Tibial nerve (tissue), 4 donors: ENCODE results near the gene GNB1L. TPM values are rescaled to one million over a fixed set of nuclear protein-coding genes. Genes with fewer than 3 reads are reported as not detected.

ENCODE experiments used
- DNase-seq, 2 donors: peaks; one replicate each; pipeline ENCODE4 v3.0.0-alpha.2; 2019; ENCODE audit warnings: low spot score in 2 of 2
- H3K27ac ChIP-seq, 4 donors: fragments of 200-600 bp; sonication (generic) in 3 of 4; one replicate each; pipeline ENCODE4 v1.5.1; 2017 to 2019; ENCODE audit warnings: mild to moderate bottlenecking in 1 of 4
- H3K27me3 ChIP-seq, 2 donors: fragments of 200-600 bp; sonication (generic) in 1 of 2; one replicate each; pipeline versions ENCODE4 v1.5.1 to v1.6.0; 2017 to 2019
- H3K36me3 ChIP-seq, 3 donors: fragments of 200-600 bp; sonication (generic); one replicate each; pipeline ENCODE4 v1.5.1; 2018 to 2019
- H3K4me1 ChIP-seq, 4 donors: fragments of 200-600 bp; sonication (generic) in 3 of 4; one replicate each; pipeline ENCODE4 v1.5.1; 2017 to 2019
- H3K4me3 ChIP-seq, 4 donors: fragments of 200-600 bp; sonication (generic) in 3 of 4; one replicate each; pipeline ENCODE4 v1.5.1; 2017 to 2019; ENCODE audit warnings: mild to moderate bottlenecking in 1 of 4, moderate library complexity in 1 of 4
- H3K9me3 ChIP-seq, 4 donors: fragments of 200-600 bp; sonication (generic) in 3 of 4; one replicate each; pipeline ENCODE4 v1.5.1; 2017 to 2019
- EP300 ChIP-seq, 2 donors: sonication (generic); formaldehyde crosslinking; IDR thresholded peaks; one replicate each; pipeline ENCODE4 v1.6.1; 2017; ENCODE audit warnings: antibody characterized with exemption in 2 of 2, mild to moderate bottlenecking in 1 of 2
- POLR2A ChIP-seq, 2 donors: fragments of 450-650 bp; IDR thresholded peaks; one replicate each; pipeline ENCODE4 v1.6.1; 2017; ENCODE audit warnings: antibody characterized with exemption in 2 of 2, mild to moderate bottlenecking in 2 of 2, moderate library complexity in 2 of 2
- WGBS, 2 donors: methylation state at CpG; one replicate each; pipeline ENCODE4 v1.1.5; 2018; 5-methylcytosine and 5-hydroxymethylcytosine counted together
- total RNA-seq, 4 donors: library from RNA; depleted of rRNA; stranded (reverse); fragments of >200 nt; gene quantifications; one replicate each; pipeline ENCODE4 v1.1.0, GENCODE V29; 2016
- TF ChIP-seq, protein P1 (sequence below), 5 experiments: fragments of 200-600 bp in 3 of 5; fragments of 450-650 bp in 2 of 5; sonication (generic) in 3 of 5; IDR thresholded peaks; one replicate each; pipeline ENCODE4 v1.5.1; 2016 to 2019; ENCODE audit warnings: antibody characterized with exemption in 5 of 5, mild to moderate bottlenecking in 3 of 5, moderate library complexity in 2 of 5

The GNB1L gene
- total RNA-seq, 4 donors from 2014 or later: 2.9 to 8.1 (median 6.3) TPM

DNA sequence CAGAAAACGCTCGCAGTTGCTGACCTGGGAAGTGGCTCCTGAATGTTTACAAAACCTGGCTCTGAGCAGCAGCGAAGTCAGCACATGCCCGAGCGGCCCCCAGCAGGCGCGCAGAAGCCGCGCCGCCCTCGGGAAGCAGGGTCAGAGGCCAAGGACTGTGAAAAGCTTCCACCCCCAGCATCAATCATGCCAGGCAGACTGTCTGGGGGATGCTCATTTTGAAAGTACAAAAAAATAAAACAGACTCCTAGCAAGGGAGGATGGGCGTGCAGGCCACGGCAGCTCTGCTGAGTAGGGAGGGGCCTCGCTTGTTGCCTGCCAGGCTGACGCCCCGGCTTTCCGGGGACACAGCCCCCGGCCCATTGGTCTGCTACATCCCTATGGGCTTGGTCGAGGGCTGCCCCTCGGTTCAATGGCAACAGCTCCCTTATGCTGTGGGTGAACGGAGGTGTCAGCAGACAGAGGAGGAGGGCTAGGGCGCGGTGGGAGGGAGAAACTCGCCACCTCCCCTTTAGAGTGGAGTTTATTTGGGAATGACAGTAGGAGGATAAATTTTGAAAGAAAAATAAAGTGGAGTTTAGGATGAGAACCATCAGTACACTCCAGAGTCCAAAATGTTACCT is 37.7 kb upstream of the GNB1L start:
- Histone ChIP-seq H3K4me1 (peaks cover 0 to 26% (median 19%) of the 10 kb centered on the region in 4 donors), H3K4me3 (peak overlapping the region in 1 of 4 donors; percentile 26), H3K36me3 (peaks cover 0 to 79% (median 0%) of the 10 kb centered on the region in 3 donors), H3K27ac (peak overlapping the region in 2 of 4 donors; percentile 48 to 75), H3K27me3 (no peaks in the 10 kb centered on the region), H3K9me3 (no peaks in the 10 kb centered on the region)
- DNase-seq: no peak
- WGBS, 2 donors: 28 to 32% methylated on average over 24 of the region's 24 CpGs
- TF ChIP-seq POLR2A (IDR thresholded peaks at IDR 0.05) (no peak), EP300 (IDR thresholded peaks at IDR 0.05) (no peak)
- TF ChIP-seq, protein P1, sequence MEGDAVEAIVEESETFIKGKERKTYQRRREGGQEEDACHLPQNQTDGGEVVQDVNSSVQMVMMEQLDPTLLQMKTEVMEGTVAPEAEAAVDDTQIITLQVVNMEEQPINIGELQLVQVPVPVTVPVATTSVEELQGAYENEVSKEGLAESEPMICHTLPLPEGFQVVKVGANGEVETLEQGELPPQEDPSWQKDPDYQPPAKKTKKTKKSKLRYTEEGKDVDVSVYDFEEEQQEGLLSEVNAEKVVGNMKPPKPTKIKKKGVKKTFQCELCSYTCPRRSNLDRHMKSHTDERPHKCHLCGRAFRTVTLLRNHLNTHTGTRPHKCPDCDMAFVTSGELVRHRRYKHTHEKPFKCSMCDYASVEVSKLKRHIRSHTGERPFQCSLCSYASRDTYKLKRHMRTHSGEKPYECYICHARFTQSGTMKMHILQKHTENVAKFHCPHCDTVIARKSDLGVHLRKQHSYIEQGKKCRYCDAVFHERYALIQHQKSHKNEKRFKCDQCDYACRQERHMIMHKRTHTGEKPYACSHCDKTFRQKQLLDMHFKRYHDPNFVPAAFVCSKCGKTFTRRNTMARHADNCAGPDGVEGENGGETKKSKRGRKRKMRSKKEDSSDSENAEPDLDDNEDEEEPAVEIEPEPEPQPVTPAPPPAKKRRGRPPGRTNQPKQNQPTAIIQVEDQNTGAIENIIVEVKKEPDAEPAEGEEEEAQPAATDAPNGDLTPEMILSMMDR (IDR thresholded peaks at IDR 0.05): no peak

DNA sequence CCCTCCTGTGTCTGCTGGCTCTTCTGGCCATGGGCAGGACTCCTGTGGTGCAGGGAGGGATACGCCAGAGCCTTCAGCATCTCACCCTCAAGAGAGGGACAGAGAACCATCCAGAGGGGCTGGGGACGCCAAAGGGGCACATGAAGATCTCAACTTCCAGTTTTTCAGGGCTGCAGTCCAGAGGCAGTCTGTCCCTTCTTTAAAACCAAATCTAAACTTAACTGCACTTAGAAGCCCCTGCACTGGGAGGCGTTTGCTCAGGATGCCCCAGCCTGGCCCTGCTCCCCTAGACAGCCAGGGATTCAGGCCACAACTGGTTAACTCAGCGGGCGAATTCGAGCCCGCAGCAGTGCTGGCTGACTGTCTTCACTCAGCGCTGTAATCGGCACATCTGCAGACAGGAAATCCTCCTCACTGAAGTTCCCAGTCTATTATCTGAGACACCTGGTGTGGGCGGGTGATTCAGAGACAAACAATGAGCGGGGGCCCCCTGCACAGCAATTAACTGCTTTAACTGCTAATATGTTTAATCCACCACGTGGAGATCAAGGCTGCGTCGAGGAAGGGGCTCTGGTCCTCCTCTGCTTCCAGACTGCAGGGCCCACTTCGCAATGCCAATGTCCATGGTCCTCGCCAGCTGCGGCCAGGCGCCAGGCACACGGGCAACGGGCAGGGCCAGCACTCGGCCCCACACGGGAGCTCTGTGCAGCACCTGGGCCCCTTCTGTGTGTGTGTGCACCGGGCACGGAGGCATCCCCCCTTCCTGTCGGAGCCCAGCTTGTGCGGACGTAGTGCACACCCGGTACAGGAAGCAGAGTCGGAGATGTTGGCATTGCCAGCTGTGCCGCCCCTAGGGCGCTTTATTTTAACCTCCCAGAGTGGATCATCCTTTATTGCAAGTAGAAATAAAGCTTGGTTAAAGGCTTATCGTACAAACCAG is 36.9 kb upstream of the GNB1L start:
- H3K27me3 ChIP-seq: no peaks in the 10 kb centered on the region
- 24 to 34% methylated on average over 25 to 32 of the region's 32 CpGs for WGBS, 2 donors
- no peak for DNase-seq
- TF ChIP-seq, protein P1 (IDR thresholded peaks at IDR 0.05): no peak
- TF ChIP-seq EP300 (IDR thresholded peaks at IDR 0.05) (no peak), POLR2A (IDR thresholded peaks at IDR 0.05) (no peak)
- peak overlapping the region in 1 of 4 donors; percentile 26 for H3K4me3 ChIP-seq
- H3K4me1 ChIP-seq: peaks cover 0 to 28% (median 20%) of the 10 kb centered on the region in 4 donors
- peaks cover 0 to 79% (median 0%) of the 10 kb centered on the region in 3 donors for H3K36me3 ChIP-seq
- H3K9me3 ChIP-seq: no peaks in the 10 kb centered on the region
- H3K27ac ChIP-seq: peak overlapping the region in 3 of 4 donors; percentile 48 to 75 (median 64)

DNA sequence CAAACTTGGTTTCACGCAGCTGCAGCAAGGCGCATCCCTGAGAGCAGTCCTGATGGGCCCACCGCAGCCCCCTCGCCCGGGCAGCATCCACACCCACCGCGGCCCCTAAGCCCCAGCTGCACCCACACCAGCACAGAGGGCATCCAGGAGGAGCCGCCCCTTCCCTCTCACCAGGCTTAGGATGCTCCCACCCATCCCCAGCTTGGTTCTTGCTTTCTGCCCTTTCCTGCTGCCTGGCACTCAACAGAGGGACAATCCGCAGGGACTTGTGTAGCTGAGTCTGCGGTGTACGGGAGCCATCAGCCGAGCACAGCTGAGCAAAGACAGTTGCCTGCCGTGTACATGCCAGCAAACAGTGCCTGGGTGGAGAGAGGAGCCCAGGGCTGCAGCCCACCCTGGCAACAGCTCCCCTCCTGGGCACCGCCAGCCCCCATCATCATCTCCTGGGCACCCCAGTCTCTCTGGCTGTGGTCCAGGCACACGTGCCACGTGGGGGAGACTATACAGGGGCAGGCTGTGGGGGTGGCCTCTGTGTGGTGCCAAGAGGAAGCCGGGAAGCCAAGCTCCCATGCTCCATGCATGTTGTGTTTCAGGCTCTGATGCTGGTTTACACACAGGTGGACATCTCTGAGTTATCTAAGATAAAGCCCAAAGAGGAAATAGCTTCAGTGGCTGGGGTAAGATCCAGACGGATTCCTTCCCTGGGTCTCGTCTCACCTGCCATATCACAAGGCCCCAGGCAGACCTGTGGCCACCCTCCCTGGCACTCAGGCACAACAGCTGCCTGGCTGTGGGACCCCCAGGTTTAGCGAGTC is 36.0 kb upstream of the GNB1L start:
- no peak for DNase-seq
- Histone ChIP-seq H3K4me1 (peaks cover 0 to 37% (median 22%) of the 10 kb centered on the region in 4 donors), H3K27ac (peak overlapping the region in 2 of 4 donors; percentile 48 to 75), H3K9me3 (no peaks in the 10 kb centered on the region), H3K27me3 (no peaks in the 10 kb centered on the region), H3K36me3 (peaks cover 0 to 74% (median 0%) of the 10 kb centered on the region in 3 donors), H3K4me3 (no peak overlapping the region)
- TF ChIP-seq EP300 (IDR thresholded peaks at IDR 0.05): no peak
- no peak for TF ChIP-seq POLR2A (IDR thresholded peaks at IDR 0.05)
- TF ChIP-seq, protein P1 (IDR thresholded peaks at IDR 0.05): no peak
- 70 to 80% methylated on average over 6 to 20 of the region's 20 CpGs for WGBS, 2 donors

DNA sequence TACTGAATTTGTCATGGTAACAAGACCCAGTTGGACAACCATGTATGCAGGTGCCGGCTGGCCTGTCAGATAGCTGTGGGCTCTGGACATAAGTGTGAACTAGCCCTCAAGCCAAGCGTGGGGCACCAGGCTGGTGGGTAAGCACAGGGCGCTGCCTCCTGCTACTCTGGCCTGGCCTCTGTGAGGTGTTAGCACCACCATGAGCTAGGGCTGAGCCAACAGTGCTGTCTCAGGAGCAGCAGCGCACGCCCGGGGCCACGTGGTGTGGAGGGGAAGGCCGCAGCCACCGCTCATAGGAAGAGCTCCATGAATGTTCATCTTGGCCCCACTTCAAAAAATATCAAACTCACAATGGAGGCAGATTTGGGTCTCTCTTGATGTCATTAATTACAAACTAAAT is 35.3 kb upstream of the GNB1L start:
- TF ChIP-seq EP300 (IDR thresholded peaks at IDR 0.05) (no peak), POLR2A (IDR thresholded peaks at IDR 0.05) (no peak)
- TF ChIP-seq, protein P1 (IDR thresholded peaks at IDR 0.05): no peak
- no peaks in the 10 kb centered on the region for H3K9me3 ChIP-seq
- H3K4me1 ChIP-seq: peaks cover 0 to 37% (median 22%) of the 10 kb centered on the region in 4 donors
- no peak overlapping the region for H3K4me3 ChIP-seq
- 87 to 90% methylated on average over 9 of the region's 9 CpGs for WGBS, 2 donors
- no peak overlapping the region for H3K27ac ChIP-seq
- H3K27me3 ChIP-seq: no peaks in the 10 kb centered on the region
- H3K36me3 ChIP-seq: peaks cover 0 to 66% (median 0%) of the 10 kb centered on the region in 3 donors
- no peak for DNase-seq
